Measurements from ENCODE around the gene C5orf47. TPM values are rescaled to one million over a fixed set of nuclear protein-coding genes. Genes with fewer than 3 reads are reported as not detected.
A peak's percentile ranks its signal among the peaks of the same experiment; 100 is the strongest.

The C5orf47 gene
- polyA plus RNA-seq, 1 of the 3 experiments (the other 2 are of a cell fraction), result not detected

DNA sequence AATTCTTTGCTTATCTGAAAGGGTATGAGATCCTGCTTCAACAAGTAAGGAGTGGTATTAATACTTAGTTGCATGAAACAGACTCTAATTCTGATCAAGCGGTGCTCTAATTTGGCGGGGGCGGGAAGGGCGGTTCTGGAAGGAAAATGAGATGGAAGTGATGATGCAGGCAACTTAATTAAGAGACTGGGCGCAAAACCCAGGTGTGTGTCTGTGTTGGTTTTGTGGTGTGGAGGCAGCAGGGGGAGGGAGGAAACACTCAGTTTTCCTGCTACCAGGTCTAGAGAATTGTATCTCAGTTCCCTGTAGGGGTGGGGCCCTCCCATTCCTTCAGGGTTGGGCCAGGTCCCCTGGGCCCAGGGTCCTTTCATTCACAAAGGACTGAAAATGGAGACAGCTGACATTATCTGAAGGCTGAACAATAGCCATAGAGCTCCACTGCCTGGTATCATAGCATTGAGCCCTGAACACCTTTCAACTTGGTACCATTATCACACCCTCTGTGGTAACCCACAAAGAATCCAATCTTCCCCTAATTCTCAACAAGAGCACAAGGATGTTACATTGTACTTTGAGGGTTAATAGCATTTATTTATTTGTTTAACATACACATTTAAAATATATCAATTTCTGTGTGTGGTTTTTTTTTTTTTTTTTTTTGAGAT lies 17.2 kb upstream of the C5orf47 start:
- Histone ChIP-seq H3K9ac (no peak overlapping the region), H3K79me2 (ENCODE audit: insufficient read depth) (no peaks in the 10 kb centered on the region), H3K4me2 (no peak overlapping the region), H3K4me1 (ENCODE audit: control insufficient read depth in 1 of 2, insufficient read depth in 2 of 2, low read depth in 1 of 2, low read length in 1 of 2) (peaks cover 0 to 8% of the 10 kb centered on the region in 2 experiments; a peak in 1 of 4 replicates), H3K36me3 (replicated peaks in 1 of 2; ENCODE audit: control insufficient read depth in 1 of 2, insufficient read depth in 2 of 2, low read length in 1 of 2) (no peaks in the 10 kb centered on the region), H4K20me1 (ENCODE audit: insufficient read depth) (no peaks in the 10 kb centered on the region), H3K9me3 (no peaks in the 10 kb centered on the region), H2AFZ (ENCODE audit: low read depth) (no peak overlapping the region), H3K4me3 (ENCODE audit: low read depth in 2 of 2, low read length in 1 of 2) (no peak overlapping the region), H3K27me3 (ENCODE audit: insufficient read depth) (no peaks in the 10 kb centered on the region), H3K9me2 (no peaks in the 10 kb centered on the region), H3F3A (replicated peaks; ENCODE audit: insufficient read depth) (no peaks in the 10 kb centered on the region), H3K27ac (ENCODE audit: low read depth in 2 of 2, low read length in 1 of 2) (no peak overlapping the region)
- CTCF ChIA-PET, result interaction anchor here (0.9 to 6.7 kb wide), 10 partner anchors 9 to 351 kb away, joined by 3 to 162 read pairs (median 4); partner anchors contain the start of gene BOD1
- POLR2A ChIA-PET, result no interaction called here
- no peak for DNase-seq
- 94% methylated on average over 5 of the region's 5 CpGs for WGBS (ENCODE audit: low lambda C conversion rate)
- TF ChIP-seq YY1 (IDR thresholded peaks at IDR 0.05; ENCODE audit: low read depth) (no peak), SMC3 (IDR thresholded peaks at IDR 0.05; ENCODE audit: low read depth, low read length) (no peak), RFX5 (IDR thresholded peaks at IDR 0.05; ENCODE audit: low read length) (no peak), GATA2 (CRISPR knock-in tag; IDR thresholded peaks at IDR 0.05) (no peak), RAD21 (IDR thresholded peaks at IDR 0.05; ENCODE audit: low read length) (no peak)
- TF ChIP-seq, protein P1, sequence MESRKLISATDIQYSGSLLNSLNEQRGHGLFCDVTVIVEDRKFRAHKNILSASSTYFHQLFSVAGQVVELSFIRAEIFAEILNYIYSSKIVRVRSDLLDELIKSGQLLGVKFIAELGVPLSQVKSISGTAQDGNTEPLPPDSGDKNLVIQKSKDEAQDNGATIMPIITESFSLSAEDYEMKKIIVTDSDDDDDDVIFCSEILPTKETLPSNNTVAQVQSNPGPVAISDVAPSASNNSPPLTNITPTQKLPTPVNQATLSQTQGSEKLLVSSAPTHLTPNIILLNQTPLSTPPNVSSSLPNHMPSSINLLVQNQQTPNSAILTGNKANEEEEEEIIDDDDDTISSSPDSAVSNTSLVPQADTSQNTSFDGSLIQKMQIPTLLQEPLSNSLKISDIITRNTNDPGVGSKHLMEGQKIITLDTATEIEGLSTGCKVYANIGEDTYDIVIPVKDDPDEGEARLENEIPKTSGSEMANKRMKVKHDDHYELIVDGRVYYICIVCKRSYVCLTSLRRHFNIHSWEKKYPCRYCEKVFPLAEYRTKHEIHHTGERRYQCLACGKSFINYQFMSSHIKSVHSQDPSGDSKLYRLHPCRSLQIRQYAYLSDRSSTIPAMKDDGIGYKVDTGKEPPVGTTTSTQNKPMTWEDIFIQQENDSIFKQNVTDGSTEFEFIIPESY (IDR thresholded peaks at IDR 0.05; ENCODE audit: borderline replicate concordance, low read depth), result no peak

DNA sequence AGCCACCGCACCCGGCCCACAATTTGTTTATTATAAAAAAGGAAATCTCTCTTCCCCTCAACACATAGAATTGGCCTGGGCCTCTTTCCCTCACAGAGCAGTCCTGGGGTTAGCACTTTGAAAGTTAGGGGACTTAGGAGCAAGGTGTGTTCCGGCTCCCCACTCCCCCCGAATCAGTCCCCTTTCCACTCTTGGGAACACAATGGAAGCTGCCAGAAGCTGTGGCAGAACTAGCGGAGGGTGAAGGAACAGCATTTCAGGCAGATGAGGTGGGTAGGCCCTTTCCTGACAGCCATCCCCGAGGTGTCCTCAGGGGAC lies 16.4 kb upstream of the C5orf47 start:
- H4K20me1 ChIP-seq (ENCODE audit: insufficient read depth), result no peaks in the 10 kb centered on the region
- H3K4me3 ChIP-seq (ENCODE audit: low read depth in 2 of 2, low read length in 1 of 2), result no peak overlapping the region
- no peaks in the 10 kb centered on the region for H3K79me2 ChIP-seq (ENCODE audit: insufficient read depth)
- H3K4me1 ChIP-seq (ENCODE audit: control insufficient read depth in 1 of 2, insufficient read depth in 2 of 2, low read depth in 1 of 2, low read length in 1 of 2), result peaks cover 0 to 8% of the 10 kb centered on the region in 2 experiments; a peak in 1 of 4 replicates
- H3K27me3 ChIP-seq (ENCODE audit: insufficient read depth), result no peaks in the 10 kb centered on the region
- H3K4me2 ChIP-seq, result no peak overlapping the region
- ChIA-PET CTCF (interaction anchor here (0.6 to 6.7 kb wide), 42 partner anchors 9 to 643 kb away, joined by 3 to 162 read pairs (median 4); partner anchors contain the start of genes BOD1 and NSG2), POLR2A (interaction anchor here (1.1 kb wide), 2 partner anchors 82 to 252 kb away, joined by 3 to 4 read pairs; no protein-coding TSS in a partner anchor)
- peak; percentile 52 for DNase-seq
- no peaks in the 10 kb centered on the region for H3F3A ChIP-seq (replicated peaks; ENCODE audit: insufficient read depth)
- no peaks in the 10 kb centered on the region for H3K36me3 ChIP-seq (replicated peaks in 1 of 2; ENCODE audit: control insufficient read depth in 1 of 2, insufficient read depth in 2 of 2, low read length in 1 of 2)
- no peaks in the 10 kb centered on the region for H3K9me3 ChIP-seq
- 96% methylated on average over 4 of the region's 6 CpGs for WGBS (ENCODE audit: low lambda C conversion rate)
- H2AFZ ChIP-seq (ENCODE audit: low read depth), result no peak overlapping the region
- H3K9ac ChIP-seq, result no peak overlapping the region
- H3K9me2 ChIP-seq, result no peaks in the 10 kb centered on the region
- H3K27ac ChIP-seq (ENCODE audit: low read depth in 2 of 2, low read length in 1 of 2), result no peak overlapping the region
- TF ChIP-seq FOXJ3 (CRISPR knock-in tag; IDR thresholded peaks at IDR 0.05), result no peak
- TF ChIP-seq MXI1 (IDR thresholded peaks at IDR 0.05; ENCODE audit: low read depth, low read length), result no peak
- TF ChIP-seq RFX5 (IDR thresholded peaks at IDR 0.05; ENCODE audit: low read length), result no peak
- no peak for TF ChIP-seq MAX (IDR thresholded peaks at IDR 0.05; ENCODE audit: low read depth)
- TF ChIP-seq YY1 (IDR thresholded peaks at IDR 0.05; ENCODE audit: low read depth), result no peak
- TF ChIP-seq CHD2 (IDR thresholded peaks at IDR 0.05; ENCODE audit: low read length, partially characterized antibody), result no peak
- TF ChIP-seq SIN3A (IDR thresholded peaks at IDR 0.05; ENCODE audit: borderline replicate concordance, low read depth, low read length), result no peak
- TF ChIP-seq, protein P2, sequence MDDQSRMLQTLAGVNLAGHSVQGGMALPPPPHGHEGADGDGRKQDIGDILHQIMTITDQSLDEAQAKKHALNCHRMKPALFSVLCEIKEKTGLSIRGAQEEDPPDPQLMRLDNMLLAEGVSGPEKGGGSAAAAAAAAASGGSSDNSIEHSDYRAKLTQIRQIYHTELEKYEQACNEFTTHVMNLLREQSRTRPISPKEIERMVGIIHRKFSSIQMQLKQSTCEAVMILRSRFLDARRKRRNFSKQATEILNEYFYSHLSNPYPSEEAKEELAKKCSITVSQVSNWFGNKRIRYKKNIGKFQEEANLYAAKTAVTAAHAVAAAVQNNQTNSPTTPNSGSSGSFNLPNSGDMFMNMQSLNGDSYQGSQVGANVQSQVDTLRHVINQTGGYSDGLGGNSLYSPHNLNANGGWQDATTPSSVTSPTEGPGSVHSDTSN (IDR thresholded peaks at IDR 0.05), result no peak
- no peak for TF ChIP-seq SMC3 (IDR thresholded peaks at IDR 0.05; ENCODE audit: low read depth, low read length)
- TF ChIP-seq, protein P3, sequence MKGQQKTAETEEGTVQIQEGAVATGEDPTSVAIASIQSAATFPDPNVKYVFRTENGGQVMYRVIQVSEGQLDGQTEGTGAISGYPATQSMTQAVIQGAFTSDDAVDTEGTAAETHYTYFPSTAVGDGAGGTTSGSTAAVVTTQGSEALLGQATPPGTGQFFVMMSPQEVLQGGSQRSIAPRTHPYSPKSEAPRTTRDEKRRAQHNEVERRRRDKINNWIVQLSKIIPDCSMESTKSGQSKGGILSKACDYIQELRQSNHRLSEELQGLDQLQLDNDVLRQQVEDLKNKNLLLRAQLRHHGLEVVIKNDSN (IDR thresholded peaks at IDR 0.05; ENCODE audit: borderline replicate concordance, low read depth), result no peak
- no peak for TF ChIP-seq EP300 (IDR thresholded peaks at IDR 0.05; ENCODE audit: borderline replicate concordance in 1 of 2, low read depth in 1 of 2, low read length in 1 of 2)
- TF ChIP-seq GATA2 (CRISPR knock-in tag; IDR thresholded peaks at IDR 0.05), result no peak
- TF ChIP-seq MEF2A (IDR thresholded peaks at IDR 0.05; ENCODE audit: borderline replicate concordance, low read depth), result no peak
- TF ChIP-seq, protein P1 (IDR thresholded peaks at IDR 0.05; ENCODE audit: borderline replicate concordance, low read depth), result no peak
- no peak for TF ChIP-seq TEAD4 (IDR thresholded peaks at IDR 0.05; ENCODE audit: borderline replicate concordance, insufficient read depth)
- TF ChIP-seq FOSL2 (IDR thresholded peaks at IDR 0.05; ENCODE audit: borderline replicate concordance, low read depth), result no peak
- no peak for TF ChIP-seq TCF12 (IDR thresholded peaks at IDR 0.05)
- no peak for TF ChIP-seq RCOR1 (IDR thresholded peaks at IDR 0.05; ENCODE audit: low read length)
